HepG2 (cell line): ENCODE data around the gene PLD1. TPM values are rescaled to one million over a fixed set of nuclear protein-coding genes. Genes with fewer than 3 reads are reported as not detected.

Source experiments
- CEBPB ChIP-seq: IDR thresholded peaks from 2 replicates; pipeline ENCODE4 v1.6.1; 2011; ENCODE audit warnings: low read depth, low read length, improper control_type of control experiment, borderline replicate concordance
- CEBPZ ChIP-seq: IDR thresholded peaks from 2 replicates; pipeline ENCODE4 v1.6.1; 2012; ENCODE audit warnings: low read length, improper control_type of control experiment
- FOSL1 ChIP-seq: sonication (generic); formaldehyde crosslinking; IDR thresholded peaks from 2 replicates; pipeline ENCODE4 v1.9.0; 2021; ENCODE audit warnings: missing genetic modification reagents, borderline replicate concordance
- GPBP1L1 ChIP-seq: sonication (generic); formaldehyde crosslinking; IDR thresholded peaks from 2 replicates; pipeline ENCODE4 v1.5.0; 2020; ENCODE audit warnings: mild to moderate bottlenecking, missing genetic modification reagents
- HBP1 ChIP-seq: IDR thresholded peaks from 2 replicates; pipeline ENCODE4 v1.6.1; 2016; ENCODE audit warnings: low read depth, control low read depth
- LRRFIP1 ChIP-seq: sonication (generic); formaldehyde crosslinking; conservative IDR thresholded peaks from 2 replicates; pipeline ENCODE4 v1.4.0; 2020; ENCODE audit warnings: missing genetic modification reagents
- MAF1 ChIP-seq: sonication (generic); formaldehyde crosslinking; IDR thresholded peaks from 2 replicates; pipeline ENCODE4 v1.5.0; 2020; ENCODE audit warnings: missing genetic modification reagents, borderline replicate concordance
- NFIB ChIP-seq: sonication (generic); formaldehyde crosslinking; IDR thresholded peaks from 2 replicates; pipeline ENCODE4 v1.9.0; 2021; ENCODE audit warnings: missing genetic modification reagents, mild to moderate bottlenecking, borderline replicate concordance
- PHF21A ChIP-seq: sonication (generic); formaldehyde crosslinking; IDR thresholded peaks from 2 replicates; pipeline ENCODE4 v1.5.0; 2020; ENCODE audit warnings: mild to moderate bottlenecking, missing genetic modification reagents
- RBAK ChIP-seq: sonication (generic); formaldehyde crosslinking; IDR thresholded peaks from 2 replicates; pipeline ENCODE4 v1.5.1; 2020; ENCODE audit warnings: mild to moderate bottlenecking, missing genetic modification reagents
- SAP130 ChIP-seq: IDR thresholded peaks from 2 replicates; pipeline ENCODE4 v1.6.1; 2016; ENCODE audit warnings: low read depth
- SMAD9 ChIP-seq: sonication (generic); formaldehyde crosslinking; IDR thresholded peaks from 2 replicates; pipeline ENCODE4 v1.5.1; 2020; ENCODE audit warnings: mild to moderate bottlenecking, missing genetic modification reagents
- STAT6 ChIP-seq: sonication (generic); formaldehyde crosslinking; IDR thresholded peaks from 2 replicates; pipeline ENCODE4 v1.4.0; 2020; ENCODE audit warnings: missing genetic modification reagents, mild to moderate bottlenecking, borderline replicate concordance
- ZBTB14 ChIP-seq: sonication (generic); formaldehyde crosslinking; IDR thresholded peaks from 2 replicates; pipeline ENCODE4 v1.4.0; 2020; ENCODE audit warnings: missing genetic modification reagents
- ZBTB3 ChIP-seq: sonication (generic); formaldehyde crosslinking; IDR thresholded peaks from 2 replicates; pipeline ENCODE4 v1.4.0; 2020; ENCODE audit warnings: low read depth, mild to moderate bottlenecking, moderate library complexity, missing genetic modification reagents, borderline replicate concordance
- ZNF567 ChIP-seq: sonication (generic); formaldehyde crosslinking; IDR thresholded peaks from 2 replicates; pipeline ENCODE4 v1.8.1; 2023; ENCODE audit warnings: mild to moderate bottlenecking, missing genetic modification reagents, borderline replicate concordance
- polyA plus RNA-seq, 8 experiments: library from polyadenylated mRNA; depleted of rRNA in 3 of 8; stranded (reverse) in 7 of 8; unstranded in 1 of 8; fragments of >200 nt; fragmentation: Illumina TruSeq in 4 of 8; extraction: Trizol in 4 of 8; gene quantifications; 2 replicates each; pipeline versions ENCODE4 v1.2.1 to v1.2.3, GENCODE V29; 2011 to 2016; ENCODE audit warnings: low read depth in 4 of 8, missing spikeins in 1 of 8, mixed read lengths in 1 of 8; ENCODE audit not compliant: insufficient read depth in 1 of 8
- total RNA-seq, 5 experiments: library from RNA; depleted of rRNA; stranded (reverse); fragments of >200 nt; fragmentation: Illumina TruSeq; extraction: Trizol; gene quantifications; 2 replicates each; pipeline ENCODE4 v1.2.3, GENCODE V29; 2016; ENCODE audit warnings: low read depth in 1 of 5

PLD1 gene
- total and polyA plus RNA-seq, 2 of the 13 experiments (the other 11 are each of a cell fraction or from before 2014, with no cell fraction given): 27.1 to 59.4 TPM

- no peak for TF ChIP-seq GPBP1L1 (CRISPR knock-in tag)
- no peak for TF ChIP-seq ZBTB14 (CRISPR knock-in tag)
- TF ChIP-seq CEBPZ: no peak
- TF ChIP-seq RBAK: no peak
- TF ChIP-seq SAP130 (CRISPR knock-in tag): peak; percentile 40
- no peak for TF ChIP-seq ZNF567 (CRISPR knock-in tag)
- 0 out of 2 replicates have a peak, but pooled peaks have one; percentile 30 for TF ChIP-seq PHF21A
- no peak for TF ChIP-seq LRRFIP1 (CRISPR knock-in tag)
- no peak for TF ChIP-seq NFIB (CRISPR knock-in tag)
- no peak for TF ChIP-seq SMAD9 (CRISPR knock-in tag)
- TF ChIP-seq CEBPB: peak; percentile 96
- no peak for TF ChIP-seq FOSL1
- no peak for TF ChIP-seq STAT6 (CRISPR knock-in tag)
- no peak for TF ChIP-seq HBP1 (CRISPR knock-in tag)
- TF ChIP-seq MAF1: no peak
- TF ChIP-seq ZBTB3 (CRISPR knock-in tag): no peak
Measured at GRCh38 chr3:171825222-171825828, 15.0 kb upstream of the PLD1 start (continued).
